Thyroid gland (tissue), 4 donors: ENCODE results near the gene C3orf49.

Experiments used
- POLR2A ChIP-seq, 2 donors: fragments of 450-650 bp; IDR thresholded peaks; one replicate each; pipeline ENCODE4 v1.6.1; 2017; ENCODE audit warnings: antibody characterized with exemption in 2 of 2, mild to moderate bottlenecking in 2 of 2, moderate library complexity in 1 of 2
- TF ChIP-seq, protein P1 (sequence below), 6 experiments: fragments of 200-600 bp in 3 of 6; fragments of 450-650 bp in 3 of 6; sonication (generic) in 3 of 6; IDR thresholded peaks; one replicate each; pipeline ENCODE4 v1.5.1; 2016 to 2019; ENCODE audit warnings: antibody characterized with exemption in 6 of 6, mild to moderate bottlenecking in 2 of 6, inconsistent platforms in 1 of 6, moderate library complexity in 1 of 6

DNA sequence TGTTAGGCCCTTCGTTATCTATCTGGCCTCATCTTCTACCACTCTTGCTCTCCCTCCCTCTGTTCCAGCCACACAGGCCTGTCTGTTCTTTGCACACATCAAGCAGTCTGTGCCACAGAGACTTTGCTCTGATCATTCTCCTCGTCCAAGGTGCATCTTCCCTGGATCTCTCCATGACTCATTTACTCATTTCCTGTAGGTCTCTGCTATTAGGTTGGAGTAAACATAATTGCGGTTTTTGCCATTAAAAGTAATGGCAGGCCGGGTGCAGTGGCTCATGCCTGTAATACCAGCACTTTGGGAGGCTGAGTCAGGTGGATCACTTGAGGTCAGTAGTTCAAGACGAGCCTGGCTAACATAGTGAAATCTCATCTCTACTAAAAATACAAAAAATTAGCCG lies 9.5 kb upstream of the C3orf49 start:
- no peak for TF ChIP-seq POLR2A (IDR thresholded peaks at IDR 0.05)
- TF ChIP-seq, protein P1, sequence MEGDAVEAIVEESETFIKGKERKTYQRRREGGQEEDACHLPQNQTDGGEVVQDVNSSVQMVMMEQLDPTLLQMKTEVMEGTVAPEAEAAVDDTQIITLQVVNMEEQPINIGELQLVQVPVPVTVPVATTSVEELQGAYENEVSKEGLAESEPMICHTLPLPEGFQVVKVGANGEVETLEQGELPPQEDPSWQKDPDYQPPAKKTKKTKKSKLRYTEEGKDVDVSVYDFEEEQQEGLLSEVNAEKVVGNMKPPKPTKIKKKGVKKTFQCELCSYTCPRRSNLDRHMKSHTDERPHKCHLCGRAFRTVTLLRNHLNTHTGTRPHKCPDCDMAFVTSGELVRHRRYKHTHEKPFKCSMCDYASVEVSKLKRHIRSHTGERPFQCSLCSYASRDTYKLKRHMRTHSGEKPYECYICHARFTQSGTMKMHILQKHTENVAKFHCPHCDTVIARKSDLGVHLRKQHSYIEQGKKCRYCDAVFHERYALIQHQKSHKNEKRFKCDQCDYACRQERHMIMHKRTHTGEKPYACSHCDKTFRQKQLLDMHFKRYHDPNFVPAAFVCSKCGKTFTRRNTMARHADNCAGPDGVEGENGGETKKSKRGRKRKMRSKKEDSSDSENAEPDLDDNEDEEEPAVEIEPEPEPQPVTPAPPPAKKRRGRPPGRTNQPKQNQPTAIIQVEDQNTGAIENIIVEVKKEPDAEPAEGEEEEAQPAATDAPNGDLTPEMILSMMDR (IDR thresholded peaks at IDR 0.05) = no peak
